ENCODE results near the gene NUP188. TPM values are rescaled to one million over a fixed set of nuclear protein-coding genes. Genes with fewer than 3 reads are reported as not detected.
"Not testable (repeated sequence)": the region's sequence is repeated elsewhere in the genome, so short reads cannot be mapped to it uniquely, and the experiment has no call there.

Gene NUP188
- total RNA-seq, 3 donors from 2014 or later (not counting 1 experiment from before 2014, with no cell fraction given): 53.9 to 66.4 (median 58.3) TPM

DNA sequence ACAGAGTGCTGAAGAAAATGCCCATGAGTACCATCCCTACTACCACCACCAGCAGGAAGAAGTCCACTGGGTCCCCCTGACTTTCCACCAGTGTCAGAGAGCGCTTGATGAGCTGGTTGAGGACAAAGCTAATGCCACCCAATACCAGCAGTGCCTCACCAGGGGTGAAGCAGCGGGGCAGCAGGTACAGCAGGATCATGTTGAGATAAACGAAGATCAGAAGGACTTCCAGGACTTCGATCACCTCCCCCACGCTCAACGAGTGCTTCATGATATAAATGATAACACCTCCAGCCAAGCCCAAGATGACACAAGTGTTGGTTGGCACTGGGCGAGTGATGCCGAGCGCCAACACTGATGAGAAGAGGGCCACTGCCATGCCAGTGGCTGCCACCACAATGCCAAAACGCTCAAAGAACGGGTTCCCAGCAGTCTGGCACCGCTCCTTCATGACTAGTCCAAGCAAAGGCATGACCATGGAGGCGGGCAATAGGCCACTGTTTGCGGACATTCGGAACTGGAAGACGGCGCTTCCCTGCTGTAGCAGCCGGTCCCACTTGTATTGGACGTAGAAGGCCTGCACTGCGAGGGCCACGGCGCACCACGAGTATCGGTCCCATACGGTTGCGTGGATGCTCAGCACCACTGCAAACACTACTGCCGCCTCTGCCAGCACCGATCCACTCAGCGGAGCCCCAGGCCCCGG, 775 bp upstream of the NUP188 start:
- no peaks in the 10 kb centered on the region for H3K9me3 ChIP-seq (ENCODE audit: control insufficient read depth, insufficient read depth, low read length)
- peak overlapping the region; percentile 86 to 96 for H3K27ac Mint-ChIP-seq
- ATAC-seq (peak; percentile 8 to 28 (median 15)), DNase-seq (peak in 1 of 2 donors; percentile 55)
- H3K4me1 Mint-ChIP-seq: peaks cover 27 to 29% of the 10 kb centered on the region in 2 donors
- TF ChIP-seq, protein P1, sequence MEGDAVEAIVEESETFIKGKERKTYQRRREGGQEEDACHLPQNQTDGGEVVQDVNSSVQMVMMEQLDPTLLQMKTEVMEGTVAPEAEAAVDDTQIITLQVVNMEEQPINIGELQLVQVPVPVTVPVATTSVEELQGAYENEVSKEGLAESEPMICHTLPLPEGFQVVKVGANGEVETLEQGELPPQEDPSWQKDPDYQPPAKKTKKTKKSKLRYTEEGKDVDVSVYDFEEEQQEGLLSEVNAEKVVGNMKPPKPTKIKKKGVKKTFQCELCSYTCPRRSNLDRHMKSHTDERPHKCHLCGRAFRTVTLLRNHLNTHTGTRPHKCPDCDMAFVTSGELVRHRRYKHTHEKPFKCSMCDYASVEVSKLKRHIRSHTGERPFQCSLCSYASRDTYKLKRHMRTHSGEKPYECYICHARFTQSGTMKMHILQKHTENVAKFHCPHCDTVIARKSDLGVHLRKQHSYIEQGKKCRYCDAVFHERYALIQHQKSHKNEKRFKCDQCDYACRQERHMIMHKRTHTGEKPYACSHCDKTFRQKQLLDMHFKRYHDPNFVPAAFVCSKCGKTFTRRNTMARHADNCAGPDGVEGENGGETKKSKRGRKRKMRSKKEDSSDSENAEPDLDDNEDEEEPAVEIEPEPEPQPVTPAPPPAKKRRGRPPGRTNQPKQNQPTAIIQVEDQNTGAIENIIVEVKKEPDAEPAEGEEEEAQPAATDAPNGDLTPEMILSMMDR (IDR thresholded peaks at IDR 0.05): no peak
- WGBS (ENCODE audit: insufficient coverage): 34% methylated on average over 30 of the region's 30 CpGs
- H3K27ac ChIP-seq (ENCODE audit: low read length): peak overlapping the region; percentile 66
- H3K36me3 Mint-ChIP-seq: no peaks in the 10 kb centered on the region
- H3K36me3 ChIP-seq (ENCODE audit: control insufficient read depth, insufficient read depth, low read length): no peaks in the 10 kb centered on the region
- no peaks in the 10 kb centered on the region for H3K9me3 Mint-ChIP-seq
- no peaks in the 10 kb centered on the region for H3K27me3 ChIP-seq (ENCODE audit: control insufficient read depth, insufficient read depth, low read length)
- peak overlapping the region; percentile 95 for H3K4me3 Mint-ChIP-seq
- intact Hi-C loops (cut with micrococcal nuclease): loop anchor here (1.0 to 5.0 kb wide), 2 partner anchors 64 to 84 kb away; partner anchors contain the start of gene LRRC8A
- peaks cover 22% of the 10 kb centered on the region for H3K4me1 ChIP-seq (ENCODE audit: control insufficient read depth, insufficient read depth, low read length)
- H3K4me3 ChIP-seq (ENCODE audit: low read length): peak overlapping the region; percentile 89
- no peaks in the 10 kb centered on the region for H3K27me3 Mint-ChIP-seq (ENCODE audit: low read depth in 2 of 2)

DNA sequence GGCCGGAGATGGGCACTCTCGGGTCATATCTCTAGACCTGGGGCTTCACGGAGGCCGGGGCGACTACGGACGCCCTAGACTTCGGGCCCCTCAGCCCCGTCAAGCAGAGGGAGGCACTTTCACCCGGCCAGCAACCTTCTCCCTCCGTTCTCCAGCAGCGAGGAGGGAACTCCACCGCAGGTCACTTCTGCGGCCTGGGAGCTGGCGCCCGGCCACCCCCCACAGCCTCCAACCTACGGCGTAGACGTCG, 297 bp upstream of the NUP188 start:
- Mint-ChIP-seq H3K36me3 (no peaks in the 10 kb centered on the region), H3K27ac (peak overlapping the region; percentile 86 to 96), H3K4me3 (peak overlapping the region; percentile 95), H3K4me1 (peaks cover 27 to 29% of the 10 kb centered on the region in 2 donors), H3K9me3 (no peaks in the 10 kb centered on the region), H3K27me3 (ENCODE audit: low read depth in 2 of 2) (no peaks in the 10 kb centered on the region)
- Histone ChIP-seq H3K4me1 (ENCODE audit: control insufficient read depth, insufficient read depth, low read length) (peaks cover 22% of the 10 kb centered on the region), H3K9me3 (ENCODE audit: control insufficient read depth, insufficient read depth, low read length) (no peaks in the 10 kb centered on the region), H3K27me3 (ENCODE audit: control insufficient read depth, insufficient read depth, low read length) (no peaks in the 10 kb centered on the region), H3K27ac (ENCODE audit: low read length) (peak overlapping the region; percentile 66), H3K36me3 (ENCODE audit: control insufficient read depth, insufficient read depth, low read length) (no peaks in the 10 kb centered on the region), H3K4me3 (ENCODE audit: low read length) (peak overlapping the region; percentile 89)
- TF ChIP-seq, protein P1 (IDR thresholded peaks at IDR 0.05): no peak
- intact Hi-C loops (cut with micrococcal nuclease): loop anchor here (1.0 to 5.0 kb wide), 2 partner anchors 65 to 85 kb away; partner anchors contain the start of gene LRRC8A
- peak in 1 of 3 donors; percentile 7 for ATAC-seq
- WGBS (ENCODE audit: insufficient coverage): 0% methylated on average over 20 of the region's 20 CpGs
- no peak for DNase-seq

DNA sequence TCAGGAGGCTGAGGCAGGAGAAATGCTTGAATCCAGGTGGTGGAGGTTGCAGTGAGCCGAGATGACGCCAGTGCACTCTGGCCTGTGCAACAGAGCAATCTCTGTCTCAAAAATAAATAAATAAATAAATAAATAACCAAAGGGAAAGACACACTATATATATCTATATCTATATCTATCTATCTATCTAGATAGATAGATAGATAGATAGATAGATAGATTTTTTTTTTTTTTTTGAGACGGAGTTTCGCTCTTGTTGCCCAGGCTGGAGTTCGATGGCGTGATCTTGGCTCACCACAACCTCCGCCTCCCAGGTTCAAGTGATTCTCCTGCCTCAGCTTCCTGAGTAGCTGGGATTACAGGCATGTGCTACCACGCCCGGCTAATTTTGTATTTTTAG, 13.9 kb downstream of the NUP188 start:
- H3K36me3 ChIP-seq (ENCODE audit: control insufficient read depth, insufficient read depth, low read length): peaks cover 52% of the 10 kb centered on the region
- DNase-seq; H3K27me3 Mint-ChIP-seq (ENCODE audit: low read depth in 2 of 2); H3K4me1 Mint-ChIP-seq; H3K36me3 Mint-ChIP-seq; H3K9me3 Mint-ChIP-seq; H3K4me3 ChIP-seq (ENCODE audit: low read length); ATAC-seq; H3K27ac ChIP-seq (ENCODE audit: low read length); intact Hi-C loops (cut with micrococcal nuclease); H3K9me3 ChIP-seq (ENCODE audit: control insufficient read depth, insufficient read depth, low read length); H3K27ac Mint-ChIP-seq; H3K4me3 Mint-ChIP-seq; H3K4me1 ChIP-seq (ENCODE audit: control insufficient read depth, insufficient read depth, low read length); H3K27me3 ChIP-seq (ENCODE audit: control insufficient read depth, insufficient read depth, low read length): not testable (repeated sequence)
- 100% methylated on average over 6 of the region's 9 CpGs for WGBS (ENCODE audit: insufficient coverage)

DNA sequence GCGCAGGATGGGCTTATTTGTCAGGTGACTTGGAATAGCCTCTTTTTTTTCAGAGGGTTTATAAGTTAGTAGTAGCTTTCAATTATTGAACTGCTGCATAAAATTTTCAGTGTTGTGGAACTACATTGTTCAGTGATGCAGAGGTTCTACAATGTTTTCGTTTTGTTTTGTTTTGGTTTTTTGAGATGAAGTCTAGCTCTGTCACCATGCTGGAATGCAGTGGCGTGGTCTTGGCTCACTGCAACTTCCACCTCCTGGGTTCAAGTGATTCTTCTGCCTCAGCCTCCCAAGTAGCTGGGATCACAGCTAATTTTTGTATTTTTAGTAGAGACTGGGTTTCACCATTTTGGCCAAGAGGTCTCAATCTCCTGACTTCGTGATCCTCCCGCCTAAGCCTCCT, 22.0 kb downstream of the NUP188 start:
- ATAC-seq (no peak), DNase-seq (no peak)
- Histone ChIP-seq H3K27ac (ENCODE audit: low read length) (no peak overlapping the region), H3K27me3 (ENCODE audit: control insufficient read depth, insufficient read depth, low read length) (no peaks in the 10 kb centered on the region), H3K4me1 (ENCODE audit: control insufficient read depth, insufficient read depth, low read length) (no peaks in the 10 kb centered on the region), H3K9me3 (ENCODE audit: control insufficient read depth, insufficient read depth, low read length) (no peaks in the 10 kb centered on the region), H3K36me3 (ENCODE audit: control insufficient read depth, insufficient read depth, low read length) (peaks cover 59% of the 10 kb centered on the region), H3K4me3 (ENCODE audit: low read length) (no peak overlapping the region)
- intact Hi-C loops (cut with micrococcal nuclease): no loop called here
- 96% methylated on average over 5 of the region's 5 CpGs for WGBS (ENCODE audit: insufficient coverage)
- no peak overlapping the region for H3K27ac Mint-ChIP-seq
- H3K9me3 Mint-ChIP-seq: no peaks in the 10 kb centered on the region
- H3K4me3 Mint-ChIP-seq: no peak overlapping the region
- H3K36me3 Mint-ChIP-seq: peaks cover 25% of the 10 kb centered on the region
- H3K27me3 Mint-ChIP-seq (ENCODE audit: low read depth in 2 of 2): no peaks in the 10 kb centered on the region
- no peaks in the 10 kb centered on the region for H3K4me1 Mint-ChIP-seq
- TF ChIP-seq, protein P1 (IDR thresholded peaks at IDR 0.05): no peak

All from natural killer cell (primary cell).